H1 (cell line): ENCODE measurements around the gene GABARAPL2. TPM values are rescaled to one million over a fixed set of nuclear protein-coding genes. Genes with fewer than 3 reads are reported as not detected.
A peak's percentile ranks its signal among the peaks of the same experiment; 100 is the strongest.

ENCODE experiments used
- CTCF ChIA-PET: fragments of 300-600 bp; sonication (Branson Sonifier 250); formaldehyde crosslinking; loops from one replicate; lab custom pipeline; 2021; ENCODE audit not compliant: partially characterized antibody; lab: Charles Lee
- POLR2A ChIA-PET: fragments of 300-600 bp; sonication (Branson Sonifier 250); formaldehyde crosslinking; loops from one replicate; lab custom pipeline; 2021; ENCODE audit warnings: inconsistent platforms; ENCODE audit not compliant: partially characterized antibody; lab: Charles Lee
- DNase-seq, 2 experiments: peaks; one replicate each; pipeline versions ENCODE4 v3.0.0 to v3.0.0-alpha.2; 2010 to 2022; ENCODE audit warnings: low spot score in 2 of 2, low read depth in 1 of 2, mixed read lengths in 1 of 2
- FAIRE-seq: peaks from 2 replicates; lab custom pipeline; 2011; peaks lifted over from hg19 to GRCh38; lab: Jason Lieb, UNC
- H2AFZ ChIP-seq: 2 replicates; pipeline ENCODE4 v1.8.1; 2012; ENCODE audit warnings: low read length, inconsistent platforms
- H2AK5ac ChIP-seq: 2 replicates; pipeline ENCODE4 v1.6.1; 2013; ENCODE audit warnings: low read depth, low read length
- H2BK120ac ChIP-seq: replicated peaks from 2 replicates; pipeline ENCODE3; 2013; ENCODE audit warnings: low read depth, low read length, inconsistent platforms
- H2BK12ac ChIP-seq: 2 replicates; pipeline ENCODE4 v1.6.1; 2013; ENCODE audit warnings: low read depth, low read length
- H2BK15ac ChIP-seq: 2 replicates; pipeline ENCODE4 v1.6.1; 2013; ENCODE audit warnings: low read length
- H2BK20ac ChIP-seq: 2 replicates; pipeline ENCODE4 v1.6.1; 2013; ENCODE audit warnings: low read length
- H2BK5ac ChIP-seq: 2 replicates; pipeline ENCODE4 v1.6.1; 2013; ENCODE audit warnings: low read depth, low read length
- H3K14ac ChIP-seq: 2 replicates; pipeline ENCODE4 v1.6.1; 2013; ENCODE audit warnings: inconsistent platforms; ENCODE audit not compliant: insufficient read length
- H3K18ac ChIP-seq: 2 replicates; pipeline ENCODE4 v1.6.1; 2013; ENCODE audit warnings: low read length; ENCODE audit errors: extremely low read depth
- H3K23ac ChIP-seq: 2 replicates; pipeline ENCODE4 v1.6.1; 2013; ENCODE audit warnings: inconsistent platforms; ENCODE audit not compliant: insufficient read length
- H3K23me2 ChIP-seq: 2 replicates; pipeline ENCODE4 v1.6.1; 2013; ENCODE audit warnings: low read depth, low read length
- H3K27ac ChIP-seq: 2 replicates; pipeline ENCODE4 v1.6.1; 2011; ENCODE audit warnings: low read depth, low read length, inconsistent platforms
- H3K27me3 ChIP-seq, 4 experiments: replicated peaks in 1 of 4; 1 replicate in 1 of 4; 2 replicates in 3 of 4; pipeline versions ENCODE4 v1.6.1 to v1.8.1; 2011 to 2013; ENCODE audit warnings: low read length in 3 of 4, mild to moderate bottlenecking in 3 of 4, inconsistent platforms in 2 of 4, mixed read lengths in 2 of 4, moderate library complexity in 1 of 4; ENCODE audit not compliant: control insufficient read depth in 3 of 4, insufficient read depth in 3 of 4; ENCODE audit errors: extremely low read depth in 1 of 4
- H3K36me3 ChIP-seq, 4 experiments: 2 replicates each; pipeline versions ENCODE4 v1.6.1 to v1.8.1; 2011 to 2013; ENCODE audit warnings: mild to moderate bottlenecking in 4 of 4, low read length in 3 of 4, moderate library complexity in 2 of 4, control low read depth in 1 of 4, inconsistent platforms in 1 of 4; ENCODE audit not compliant: insufficient read depth in 4 of 4, control insufficient read depth in 2 of 4
- H3K4ac ChIP-seq: replicated peaks from 2 replicates; pipeline ENCODE3; 2013; ENCODE audit warnings: low read length, low read depth, mixed read lengths, inconsistent platforms; ENCODE audit not compliant: insufficient read length
- H3K4me1 ChIP-seq, 4 experiments: replicated peaks in 1 of 4; 1 replicate in 1 of 4; 2 replicates in 3 of 4; pipeline versions ENCODE4 v1.6.1 to v1.8.1; 2011 to 2013; ENCODE audit warnings: low read length in 3 of 4, inconsistent platforms in 2 of 4, mixed read lengths in 1 of 4; ENCODE audit not compliant: insufficient read depth in 4 of 4, control insufficient read depth in 3 of 4
- H3K4me2 ChIP-seq, 2 experiments: 2 replicates each; pipeline versions ENCODE4 v1.6.1 to v1.8.1; 2011 to 2013; ENCODE audit warnings: low read depth in 2 of 2, low read length in 2 of 2, control low read depth in 1 of 2, inconsistent platforms in 1 of 2, mild to moderate bottlenecking in 1 of 2; ENCODE audit not compliant: insufficient read depth in 1 of 2
- H3K4me3 ChIP-seq, 4 experiments: fragments of 200-600, 300-600 bp in 1 of 4; sonication (generic), shearing (Covaris generic), sonication (Bioruptor Twin) in 1 of 4; 2 replicates each; pipeline versions ENCODE4 v1.5.1 to v1.8.1; 2011 to 2016; ENCODE audit warnings: low read length in 4 of 4, low read depth in 3 of 4, control low read depth in 2 of 4, inconsistent platforms in 2 of 4, mild to moderate bottlenecking in 2 of 4, mixed read lengths in 1 of 4, moderate library complexity in 1 of 4; ENCODE audit not compliant: insufficient read depth in 2 of 4; ENCODE audit errors: extremely low read depth in 1 of 4
- H3K56ac ChIP-seq: replicated peaks from 2 replicates; pipeline ENCODE3; 2013; ENCODE audit warnings: low read depth, mild to moderate bottlenecking, mixed read lengths, low read length, inconsistent platforms; ENCODE audit not compliant: insufficient read length
- H3K79me1 ChIP-seq: 2 replicates; pipeline ENCODE4 v1.6.1; 2013; ENCODE audit warnings: low read depth, low read length, control low read depth
- H3K79me2 ChIP-seq, 2 experiments: 2 replicates each; pipeline versions ENCODE4 v1.6.1 to v1.8.1; 2012 to 2013; ENCODE audit warnings: low read length in 2 of 2, mild to moderate bottlenecking in 2 of 2, inconsistent platforms in 1 of 2; ENCODE audit not compliant: insufficient read depth in 2 of 2, control insufficient read depth in 1 of 2
- H3K9ac ChIP-seq, 4 experiments: replicated peaks in 1 of 4; 1 replicate in 1 of 4; 2 replicates in 3 of 4; pipeline versions ENCODE4 v1.6.1 to v1.8.1; 2011 to 2013; ENCODE audit warnings: low read depth in 3 of 4, low read length in 3 of 4, control low read depth in 2 of 4, mild to moderate bottlenecking in 2 of 4, moderate library complexity in 2 of 4, inconsistent platforms in 1 of 4; ENCODE audit errors: extremely low read depth in 1 of 4
- H3K9me3 ChIP-seq, 2 experiments: 2 replicates each; pipeline versions ENCODE4 v1.6.1 to v1.8.1; 2012 to 2013; ENCODE audit warnings: mild to moderate bottlenecking in 2 of 2, moderate library complexity in 2 of 2, control low read depth in 1 of 2, inconsistent platforms in 1 of 2, low read depth in 1 of 2, low read length in 1 of 2, mixed read lengths in 1 of 2; ENCODE audit not compliant: insufficient read depth in 2 of 2
- H4K20me1 ChIP-seq, 2 experiments: replicated peaks in 1 of 2; 2 replicates each; pipeline versions ENCODE3 to v1.8.1; 2011 to 2013; ENCODE audit warnings: inconsistent platforms in 2 of 2, low read length in 2 of 2, mild to moderate bottlenecking in 1 of 2; ENCODE audit not compliant: insufficient read depth in 2 of 2, control insufficient read depth in 1 of 2
- H4K5ac ChIP-seq: 2 replicates; pipeline ENCODE4 v1.6.1; 2013; ENCODE audit warnings: low read length, low read depth, mixed read lengths, inconsistent platforms; ENCODE audit not compliant: insufficient read length
- H4K8ac ChIP-seq: 2 replicates; pipeline ENCODE4 v1.8.0; 2013; ENCODE audit warnings: mild to moderate bottlenecking, moderate library complexity, low read length, inconsistent platforms; ENCODE audit not compliant: insufficient read depth; ENCODE audit errors: extremely low read depth
- H4K91ac ChIP-seq: replicated peaks from 2 replicates; pipeline ENCODE3; 2013; ENCODE audit warnings: low read length, mixed read lengths, inconsistent platforms; ENCODE audit not compliant: insufficient read length
- CEBPB ChIP-seq: IDR thresholded peaks from 2 replicates; pipeline ENCODE4 v1.6.1; 2012; ENCODE audit warnings: low read depth, low read length
- GTF2F1 ChIP-seq: IDR thresholded peaks from 2 replicates; pipeline ENCODE4 v1.6.1; 2012; ENCODE audit warnings: low read depth, low read length, improper control_type of control experiment, borderline replicate concordance
- POLR2AphosphoS5 ChIP-seq: IDR thresholded peaks from 2 replicates; pipeline ENCODE4 v1.6.1; 2011; ENCODE audit warnings: low read depth, low read length
- POU5F1 ChIP-seq: IDR thresholded peaks from 2 replicates; pipeline ENCODE4 v1.6.1; 2011; ENCODE audit warnings: low read depth, mild to moderate bottlenecking, low read length, moderate library complexity
- RAD21 ChIP-seq, 2 experiments: IDR thresholded peaks in 1 of 2; conservative IDR thresholded peaks in 1 of 2; 2 replicates each; pipeline ENCODE4 v1.6.1; 2011; ENCODE audit warnings: low read depth in 2 of 2, low read length in 2 of 2, improper control_type of control experiment in 1 of 2, inconsistent platforms in 1 of 2, mild to moderate bottlenecking in 1 of 2, moderate library complexity in 1 of 2
- SP2 ChIP-seq: IDR thresholded peaks from 2 replicates; pipeline ENCODE4 v1.6.1; 2012; ENCODE audit warnings: mild to moderate bottlenecking, low read length, inconsistent platforms
- SUZ12 ChIP-seq: fragments of 200-600 bp; sonication (generic); IDR thresholded peaks from 2 replicates; pipeline ENCODE4 v1.6.1; 2012; ENCODE audit warnings: mild to moderate bottlenecking, inconsistent platforms, low read length, moderate library complexity, mixed read lengths
- TAF1 ChIP-seq: IDR thresholded peaks from 2 replicates; pipeline ENCODE4 v1.6.1; 2011; ENCODE audit warnings: mild to moderate bottlenecking, low read depth, low read length
- TCF12 ChIP-seq: IDR thresholded peaks from 2 replicates; pipeline ENCODE4 v1.6.1; 2011; ENCODE audit warnings: low read depth, mild to moderate bottlenecking, low read length
- YY1 ChIP-seq: IDR thresholded peaks from 2 replicates; pipeline ENCODE4 v1.6.1; 2011; ENCODE audit warnings: low read depth, mild to moderate bottlenecking, low read length
- WGBS, 2 experiments: shearing (Covaris generic) in 1 of 2; methylation state at CpG; one replicate each; pipeline versions ENCODE4 v1.1.6 to v1.1.7; 2013 to 2015; ENCODE audit warnings: low lambda C conversion rate in 2 of 2, mixed read lengths in 2 of 2, inconsistent platforms in 1 of 2, low coverage in 1 of 2, missing lambda C conversion rate in 1 of 2; ENCODE audit not compliant: insufficient replicate concordance in 2 of 2, insufficient coverage in 1 of 2, insufficient read length in 1 of 2; ENCODE audit errors: extremely low coverage in 1 of 2, missing lambda C conversion rate in 1 of 2; 5-methylcytosine and 5-hydroxymethylcytosine counted together
- polyA plus RNA-seq, 7 experiments: library from polyadenylated mRNA; depleted of rRNA in 3 of 7; stranded (reverse) in 5 of 7; unstranded in 2 of 7; fragments of >200 nt in 5 of 7; fragments of 200-250 nt in 2 of 7; gene quantifications; 1 replicate in 5 of 7; 2 replicates in 1 of 7; 4 replicates in 1 of 7; pipeline versions ENCODE4 v1.2.1 to v1.2.3, GENCODE V29; 2011 to 2013; ENCODE audit warnings: missing spikeins in 2 of 7, mixed read lengths in 2 of 7
- total RNA-seq: library from RNA; stranded (reverse); fragmentation: NEBNext Ultra II Directional; extraction: Animal tissue kit (Norgen Biotek cat#: 25700); gene quantifications from 2 replicates; pipeline ENCODE4 v1.2.1, GENCODE V29; 2021
- TF ChIP-seq, protein P1 (sequence below), 3 experiments: IDR thresholded peaks; 1 replicate in 2 of 3; 2 replicates in 1 of 3; pipeline versions ENCODE4 v1.5.1 to v1.6.1; 2011; ENCODE audit warnings: low read length in 3 of 3, mild to moderate bottlenecking in 3 of 3, inconsistent platforms in 2 of 3, low read depth in 1 of 3, moderate library complexity in 1 of 3; ENCODE audit not compliant: insufficient read depth in 1 of 3; ENCODE audit errors: control extremely low read depth in 1 of 3

Gene GABARAPL2
- total and polyA plus RNA-seq, 2 of the 8 experiments (the other 6 are each of a cell fraction or from before 2014, with no cell fraction given), result 65.8 to 71.3 TPM

DNA sequence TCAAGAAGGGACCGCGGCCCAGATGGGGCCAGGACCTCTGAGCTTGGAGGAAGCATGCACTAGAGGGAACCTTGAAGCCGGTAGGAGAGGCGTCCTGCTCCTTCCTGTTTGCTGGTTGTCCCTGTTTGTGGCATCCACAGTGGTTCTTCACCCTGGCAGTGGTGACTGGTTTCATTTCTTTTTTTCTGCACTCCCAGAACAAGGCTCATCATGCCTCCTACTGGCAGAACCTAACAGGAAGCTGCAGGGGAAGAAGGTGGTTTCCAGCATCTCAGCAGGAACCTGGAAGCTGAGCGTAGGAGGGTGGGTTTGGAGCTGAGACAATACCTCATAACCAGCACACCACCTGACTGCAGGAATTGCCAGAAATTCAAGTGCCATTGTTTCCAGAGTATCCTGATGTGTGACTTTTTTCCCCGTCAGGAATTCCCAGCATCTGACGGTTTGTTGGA lies 15.9 kb upstream of the GABARAPL2 start:
- Histone ChIP-seq H4K20me1 (no peaks in the 10 kb centered on the region), H3K4me3 (no peak overlapping the region), H3K56ac (no peak overlapping the region), H2BK120ac (no peak overlapping the region), H3K14ac (no peak overlapping the region), H2AFZ (peak overlapping the region; percentile 72; the same call in 1 of the 2 replicates), H3K27me3 (no peaks in the 10 kb centered on the region), H3K23me2 (no peaks in the 10 kb centered on the region; the same call in 1 of the 2 replicates), H3K4ac (no peak overlapping the region), H2BK5ac (no peak overlapping the region), H4K5ac (no peak overlapping the region), H3K9ac (no peak overlapping the region), H4K8ac (0 out of 2 replicates have a peak overlapping the region, but pooled peaks have one; percentile 19), H3K18ac (no peak overlapping the region), H2BK15ac (no peak overlapping the region), H3K4me2 (peak overlapping the region; percentile 2 to 50; a peak in 2 of 4 replicates), H3K79me2 (no peaks in the 10 kb centered on the region), H2BK20ac (no peak overlapping the region), H3K23ac (no peak overlapping the region), H2BK12ac (no peak overlapping the region), H3K9me3 (no peaks in the 10 kb centered on the region), H2AK5ac (no peak overlapping the region), H4K91ac (no peak overlapping the region), H3K36me3 (no peaks in the 10 kb centered on the region), H3K79me1 (no peaks in the 10 kb centered on the region), H3K27ac (peak overlapping the region; percentile 65; the same call in 1 of the 2 replicates), H3K4me1 (peaks cover 0 to 5% (median 0%) of the 10 kb centered on the region in 4 experiments; a peak in 5 of 7 replicates)
- CTCF ChIA-PET, result interaction anchor here (0.7 to 12.7 kb wide), 27 partner anchors 9 to 158 kb away, joined by 3 to 158 read pairs (median 4); partner anchors contain the start of genes CFDP1, CHST5 and TMEM170A
- POLR2A ChIA-PET, result interaction anchor here (0.8 to 2.1 kb wide), 9 partner anchors 9 to 117 kb away, joined by 3 to 7 read pairs (median 5); partner anchors contain the start of genes CFDP1, GABARAPL2 and TERF2IP
- DNase-seq (peak in 1 of 2 experiments; percentile 58), FAIRE-seq (peak; percentile 86)
- 60% methylated on average over 7 of the region's 7 CpGs; no CpG with 5 or more reads in 1 of the 2 experiments for WGBS, 2 experiments
- TF ChIP-seq SP2, result no peak
- TF ChIP-seq POLR2AphosphoS5, result no peak
- TF ChIP-seq TAF1, result no peak
- TF ChIP-seq YY1, result 0 out of 2 replicates have a peak, but pooled peaks have one; percentile 22
- TF ChIP-seq RAD21 (IDR thresholded peaks at IDR 0.05 in 1 of 2, conservative IDR thresholded peaks at IDR 0.05 in 1 of 2; ENCODE audit: low read depth in 2 of 2, low read length in 2 of 2), result peak; percentile 81 to 87
- TF ChIP-seq CEBPB, result no peak
- TF ChIP-seq GTF2F1, result no peak
- no peak for TF ChIP-seq POU5F1
- TF ChIP-seq SUZ12, result no peak
- no peak for TF ChIP-seq TCF12
- TF ChIP-seq, protein P1, sequence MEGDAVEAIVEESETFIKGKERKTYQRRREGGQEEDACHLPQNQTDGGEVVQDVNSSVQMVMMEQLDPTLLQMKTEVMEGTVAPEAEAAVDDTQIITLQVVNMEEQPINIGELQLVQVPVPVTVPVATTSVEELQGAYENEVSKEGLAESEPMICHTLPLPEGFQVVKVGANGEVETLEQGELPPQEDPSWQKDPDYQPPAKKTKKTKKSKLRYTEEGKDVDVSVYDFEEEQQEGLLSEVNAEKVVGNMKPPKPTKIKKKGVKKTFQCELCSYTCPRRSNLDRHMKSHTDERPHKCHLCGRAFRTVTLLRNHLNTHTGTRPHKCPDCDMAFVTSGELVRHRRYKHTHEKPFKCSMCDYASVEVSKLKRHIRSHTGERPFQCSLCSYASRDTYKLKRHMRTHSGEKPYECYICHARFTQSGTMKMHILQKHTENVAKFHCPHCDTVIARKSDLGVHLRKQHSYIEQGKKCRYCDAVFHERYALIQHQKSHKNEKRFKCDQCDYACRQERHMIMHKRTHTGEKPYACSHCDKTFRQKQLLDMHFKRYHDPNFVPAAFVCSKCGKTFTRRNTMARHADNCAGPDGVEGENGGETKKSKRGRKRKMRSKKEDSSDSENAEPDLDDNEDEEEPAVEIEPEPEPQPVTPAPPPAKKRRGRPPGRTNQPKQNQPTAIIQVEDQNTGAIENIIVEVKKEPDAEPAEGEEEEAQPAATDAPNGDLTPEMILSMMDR (IDR thresholded peaks at IDR 0.05; ENCODE audit: control extremely low read depth in 1 of 3, insufficient read depth in 1 of 3, low read depth in 1 of 3, low read length in 3 of 3), result peak; percentile 62 to 92 (median 78)
